ENCODE measurements around the gene SETX.

Gene SETX

GRCh38 chr9:132239518-132239917 is 115.3 kb downstream of the SETX start:
- no peak for DNase-seq

GRCh38 chr9:132238992-132239391 is 115.8 kb downstream of the SETX start:
- DNase-seq: no peak

DNA sequence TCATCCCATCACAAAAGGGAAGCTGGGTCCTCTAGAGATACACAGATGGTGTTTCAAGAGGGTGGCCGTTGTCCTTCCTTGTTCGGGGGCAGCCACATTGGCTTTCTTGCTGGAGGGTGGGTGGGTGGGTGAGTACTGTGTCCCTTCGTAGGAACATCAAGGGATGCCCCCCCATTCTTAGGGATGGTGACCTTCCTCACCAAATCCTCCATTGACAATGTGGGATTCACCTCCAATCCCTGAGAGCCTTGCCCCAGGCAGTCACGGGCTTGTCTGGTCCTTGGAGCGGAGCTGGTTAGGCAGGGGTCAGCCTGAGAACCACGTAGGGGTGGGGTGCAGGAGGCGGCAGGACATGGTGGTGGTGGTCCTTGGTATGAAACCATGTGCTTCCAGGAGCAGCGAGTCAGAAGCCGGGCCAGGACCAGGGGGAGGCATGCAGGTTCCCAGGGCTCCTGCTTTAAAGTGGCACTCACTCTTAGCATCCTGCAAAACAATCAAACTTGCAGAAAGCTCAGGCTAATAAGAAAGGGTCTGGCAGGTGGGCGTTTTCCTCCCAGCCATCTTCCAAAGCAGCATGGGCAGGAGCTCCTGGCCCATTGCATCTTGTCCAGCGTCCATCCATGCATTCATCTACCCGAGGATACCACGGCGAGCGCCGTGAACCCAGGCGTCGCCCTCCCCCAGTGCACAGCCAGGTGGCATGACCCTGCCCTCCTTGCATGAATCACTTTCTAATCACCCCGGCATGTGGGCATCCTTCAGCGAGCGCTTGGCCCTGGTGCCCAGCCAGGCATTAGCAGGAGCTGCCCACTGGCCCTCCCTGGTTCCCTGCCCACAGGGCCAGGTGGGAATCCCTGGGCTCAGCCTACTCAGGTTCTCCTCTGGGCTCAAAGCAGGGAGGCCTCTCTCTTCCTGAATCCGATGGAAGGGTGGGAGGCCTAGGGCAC is 116.5 kb downstream of the SETX start:
- DNase-seq: no peak

- DNase-seq: no peak
These were observed 117.3 kb downstream of the SETX start for GRCh38 chr9:132237481-132237880.

DNA sequence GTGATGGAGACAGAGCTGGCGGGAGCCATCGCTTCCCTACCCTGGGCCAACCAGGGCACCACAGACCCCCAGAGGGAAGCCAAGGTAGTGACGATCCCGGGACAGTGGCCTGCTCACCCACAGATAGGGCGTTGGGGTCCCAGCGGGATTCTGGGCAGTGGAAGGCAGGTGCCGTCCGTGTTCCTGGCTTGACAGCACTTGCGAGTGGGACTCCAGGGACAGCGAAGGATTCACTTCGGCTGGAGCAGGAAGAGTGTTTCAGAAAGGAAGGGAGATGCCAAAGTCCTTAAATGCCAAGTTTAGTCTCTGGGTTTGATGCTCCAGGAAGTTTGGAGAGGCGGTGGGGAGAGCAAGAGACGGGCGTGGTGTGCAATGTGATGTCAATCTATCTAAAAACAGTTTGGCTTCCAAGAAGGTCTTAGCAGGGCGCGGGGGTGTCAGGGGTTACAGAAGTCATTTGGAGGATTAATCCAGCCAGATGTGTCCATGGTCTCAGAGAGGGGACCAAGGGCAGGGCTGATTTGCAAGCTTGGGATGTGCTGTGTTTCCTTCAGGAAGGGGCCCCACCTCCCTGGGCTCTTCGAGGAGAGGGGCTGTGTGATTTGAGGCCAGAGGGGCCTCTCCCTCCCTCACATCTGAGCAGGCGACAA is 118.0 kb downstream of the SETX start:
- DNase-seq: no peak

- DNase-seq: peak; percentile 92
These were observed 118.7 kb downstream of the SETX start for GRCh38 chr9:132235894-132236661.

DNA sequence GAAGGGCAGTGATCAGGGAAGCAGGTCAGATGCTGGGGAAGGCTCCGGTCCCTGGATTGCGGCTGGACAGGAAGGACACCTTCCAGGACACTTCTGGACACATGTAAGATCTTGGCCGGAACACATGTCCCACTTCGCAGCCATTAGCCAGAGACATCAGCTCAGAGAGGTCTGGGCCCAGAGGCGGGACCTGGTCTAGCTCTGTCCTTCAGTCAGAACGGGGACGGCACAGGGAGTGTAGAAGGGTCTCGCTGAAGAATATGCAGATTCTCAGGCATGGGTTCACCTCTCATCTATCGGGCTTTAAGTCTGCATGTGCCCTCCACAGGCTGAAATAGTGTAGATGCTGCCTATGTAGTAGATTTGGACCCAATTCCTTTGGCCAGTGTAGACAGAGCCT is 119.7 kb downstream of the SETX start:
- no peak for DNase-seq

GRCh38 chr9:132234535-132234934 is 120.3 kb downstream of the SETX start:
- no peak for DNase-seq

DNA sequence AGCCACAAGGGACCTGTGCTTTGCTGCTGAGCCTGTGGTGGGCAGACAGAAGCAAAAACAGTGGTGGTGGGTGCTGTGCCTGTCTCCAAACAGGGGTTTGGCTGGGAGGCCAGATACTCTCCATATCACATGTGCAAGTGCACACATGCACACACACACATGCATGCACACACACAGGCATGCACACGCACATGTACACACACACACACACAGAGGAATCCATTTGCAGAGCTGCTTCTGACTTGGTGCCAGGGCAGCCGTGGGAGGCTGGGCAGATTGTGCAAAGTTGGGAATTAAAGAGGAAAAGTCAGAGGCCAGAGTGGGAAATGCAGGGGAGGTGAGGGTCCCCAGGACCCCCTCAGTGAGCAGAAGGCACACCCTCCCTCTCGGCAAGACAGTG is 121.6 kb downstream of the SETX start:
- DNase-seq: no peak

DNA sequence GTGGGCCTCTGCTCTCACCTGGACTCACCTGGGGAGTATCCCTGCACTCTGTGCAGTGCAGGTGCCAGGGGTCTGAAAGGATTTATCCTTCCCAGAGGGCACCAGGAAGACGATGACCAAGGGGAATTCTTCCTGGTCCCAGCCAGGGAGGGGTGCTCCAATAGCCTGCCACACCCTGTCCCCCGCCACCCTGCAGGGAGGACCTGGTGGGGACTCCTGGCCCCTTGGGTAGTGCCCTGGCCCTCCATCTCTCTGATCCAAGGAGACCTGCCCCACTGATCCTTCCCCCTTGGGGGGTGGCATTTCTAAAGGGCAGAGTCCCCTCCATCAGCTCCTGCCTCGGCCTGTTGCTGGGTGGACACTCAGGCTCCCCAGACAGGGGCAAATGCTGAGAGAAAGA is 122.3 kb downstream of the SETX start:
- DNase-seq: no peak

- no peak for DNase-seq
These were observed 123.6 kb downstream of the SETX start for GRCh38 chr9:132231019-132231701.

- no peak for DNase-seq
These were observed 124.2 kb downstream of the SETX start for GRCh38 chr9:132230605-132231004.

DNA sequence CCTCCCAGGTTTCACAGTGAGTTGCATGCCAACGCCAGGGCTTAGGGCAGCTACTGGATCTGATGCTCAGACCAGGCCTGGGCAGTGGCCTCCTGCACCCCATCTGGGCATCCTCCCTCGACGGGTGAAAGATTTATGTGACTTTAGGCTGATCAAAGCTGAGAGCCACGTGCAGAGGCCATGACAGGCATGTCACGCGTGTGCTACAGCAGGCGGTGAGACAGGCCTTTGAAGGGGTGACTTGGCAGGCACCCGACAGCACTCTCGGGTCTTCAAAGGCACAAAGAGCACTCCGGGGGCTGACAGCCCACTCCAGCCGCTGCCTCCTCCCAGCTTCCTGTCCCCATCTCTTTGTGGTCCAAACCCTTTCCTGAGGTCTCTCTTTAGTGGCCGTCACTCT is 126.7 kb downstream of the SETX start:
- DNase-seq: no peak

- DNase-seq: no peak
These were observed 128.0 kb downstream of the SETX start for GRCh38 chr9:132226571-132227430.

DNA sequence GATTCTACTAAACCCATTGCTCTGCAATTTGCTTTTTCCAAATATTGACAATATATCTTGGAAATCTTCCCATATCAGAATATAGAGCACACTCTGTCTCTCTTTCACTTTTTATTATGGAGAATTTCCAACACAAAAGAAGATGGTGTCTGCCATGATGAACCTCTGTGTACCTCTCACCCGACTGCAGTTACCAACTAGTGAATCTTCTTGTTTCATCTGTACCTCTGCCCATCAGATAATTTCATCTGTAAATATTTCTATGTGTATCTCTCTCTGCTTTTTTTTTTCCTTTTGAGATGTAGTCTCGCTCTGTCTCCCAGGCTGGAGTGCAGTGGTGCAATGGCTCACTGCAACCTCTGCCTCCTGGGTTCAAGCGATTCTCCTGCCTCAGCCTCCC is 130.1 kb downstream of the SETX start:
- no peak for DNase-seq

DNA sequence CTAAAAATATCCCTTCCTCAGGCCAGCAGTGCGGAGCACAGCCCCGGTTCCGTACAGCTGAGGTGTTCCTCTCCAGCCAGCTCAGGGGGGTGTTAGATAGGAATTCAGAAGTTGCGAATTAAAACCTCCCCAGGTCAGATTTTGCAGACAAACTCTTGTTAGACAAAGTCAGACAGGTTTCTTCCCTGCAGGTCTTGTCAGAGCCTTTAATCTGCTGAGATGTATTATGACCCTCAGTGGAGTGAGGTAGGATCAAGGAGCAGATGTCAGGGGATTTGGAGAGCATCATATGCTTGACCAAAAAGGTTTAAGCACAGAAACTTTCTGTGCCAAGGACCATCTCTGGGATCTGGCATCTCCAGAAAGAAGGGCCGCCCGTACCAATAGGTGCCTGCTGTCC is 132.8 kb downstream of the SETX start:
- DNase-seq: no peak

DNA sequence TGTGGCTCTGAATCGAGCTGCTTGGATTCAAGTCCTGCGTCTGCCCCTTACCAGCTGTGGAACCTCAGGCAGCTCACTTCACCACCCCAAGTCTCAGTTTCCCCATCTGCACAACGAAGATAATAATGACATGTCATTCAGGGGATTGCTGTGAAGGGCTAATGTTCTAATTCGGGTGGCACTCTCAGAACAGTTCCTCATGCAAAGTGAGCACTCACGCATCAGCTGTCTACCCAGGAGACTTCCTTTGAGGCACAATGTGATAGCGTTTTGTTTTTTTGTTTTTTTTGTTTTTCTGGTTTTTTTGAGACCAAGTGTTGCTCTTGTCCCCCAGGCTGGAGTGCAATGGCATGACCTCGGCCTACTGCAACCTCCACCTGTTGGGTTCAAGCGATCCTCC is 136.6 kb downstream of the SETX start:
- no peak for DNase-seq

DNA sequence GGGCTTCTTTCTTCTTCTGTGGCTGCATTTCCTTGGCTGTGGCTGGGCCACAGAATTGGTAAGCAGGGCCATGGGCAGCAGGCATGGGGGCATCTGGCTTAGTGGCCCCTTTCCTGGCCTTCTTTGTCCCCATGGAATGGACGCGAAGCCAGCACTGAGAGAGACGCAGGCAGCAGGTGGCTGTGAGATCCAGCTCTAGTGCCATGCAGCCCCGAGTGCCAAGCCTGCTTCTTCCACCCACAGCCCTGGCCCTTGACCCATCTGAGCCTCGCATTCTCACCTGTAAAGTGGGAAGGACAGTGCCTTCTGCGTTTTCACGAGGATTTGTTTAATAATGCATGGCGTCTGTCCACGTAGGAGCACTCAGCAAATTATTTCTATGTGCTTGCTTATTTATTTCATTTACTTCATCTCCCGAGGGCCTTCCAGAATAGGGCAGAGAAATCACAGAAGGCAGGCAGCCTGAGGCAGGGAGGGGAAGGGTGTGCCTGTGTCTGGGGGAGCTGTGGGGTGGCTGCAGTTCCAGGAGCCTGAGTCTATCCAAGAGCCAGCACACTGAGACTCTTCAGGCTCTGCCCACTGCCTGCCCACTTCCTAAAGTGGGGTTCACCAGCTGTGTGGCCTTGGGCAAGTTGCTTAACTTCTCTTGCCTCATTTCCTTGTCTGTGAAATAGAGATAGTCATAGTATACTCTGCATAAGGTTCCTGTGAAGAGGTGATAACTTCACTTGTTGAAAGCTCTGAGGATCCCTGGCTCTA is 137.7 kb downstream of the SETX start:
- no peak for DNase-seq

DNA sequence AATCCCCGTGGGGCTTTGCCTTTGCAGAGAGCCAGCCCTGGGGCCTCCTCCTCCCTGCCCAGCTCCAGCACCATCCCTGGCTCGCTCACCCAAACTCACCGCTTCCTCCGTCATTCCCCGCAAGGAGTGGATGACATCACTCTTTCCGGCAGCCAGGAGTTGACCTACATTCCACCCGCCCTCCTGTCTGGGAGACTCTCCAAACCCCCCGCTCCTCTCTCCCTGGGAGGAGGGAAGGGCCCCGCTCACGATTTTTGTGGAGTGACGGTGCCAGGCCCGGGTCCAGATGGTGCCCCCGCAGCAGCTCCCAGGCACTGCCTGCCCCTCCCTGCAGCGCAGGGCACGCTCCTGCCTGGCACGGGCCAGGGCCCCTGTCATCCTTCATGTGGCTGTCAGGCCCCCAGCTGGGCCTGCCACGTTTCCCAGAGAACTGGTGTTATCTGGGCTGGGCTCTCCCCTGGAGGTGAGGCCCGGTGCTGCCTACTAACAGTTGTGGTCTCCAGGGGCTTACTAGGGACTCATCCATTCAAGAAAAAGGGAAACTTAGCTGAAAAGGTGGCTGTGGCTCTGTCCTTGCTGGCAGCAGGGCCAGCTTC is 140.7 kb downstream of the SETX start:
- DNase-seq: no peak

GRCh38 chr9:132211570-132211969 is 143.2 kb downstream of the SETX start:
- no peak for DNase-seq

All from stimulated activated CD8-positive, alpha-beta memory T cell treated with anti-CD3 and anti-CD28 coated beads, Interleukin-4, amount 100 ng/mL, for 48 hours (primary cell).